ENCODE measurements around the gene KANK3. TPM values are rescaled to one million over a fixed set of nuclear protein-coding genes. Genes with fewer than 3 reads are reported as not detected.

Gene KANK3
- polyA plus RNA-seq, 1 donor from 2014 or later = 2.8 TPM

DNA sequence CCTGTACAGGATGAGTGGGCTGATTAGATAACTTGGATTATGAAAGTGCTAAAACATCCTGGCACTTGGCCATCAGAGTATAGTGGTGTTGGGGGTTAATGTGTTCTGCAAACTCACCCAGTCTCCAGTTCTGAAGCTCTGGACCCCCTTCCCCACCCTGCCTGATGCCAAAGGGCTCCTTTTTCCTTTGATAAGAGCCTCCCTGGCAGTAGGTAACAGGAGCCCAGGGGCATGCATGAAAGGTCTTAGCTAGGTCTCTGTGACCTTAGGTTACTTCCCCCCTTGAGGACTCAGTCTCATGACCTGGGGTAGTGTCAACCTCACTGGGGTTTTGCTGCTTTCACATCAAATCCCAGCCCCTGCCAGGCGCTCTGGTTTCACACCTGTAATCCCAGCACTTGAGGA lies 19.3 kb downstream of the KANK3 start:
- Histone ChIP-seq H3K79me2 (replicated peaks; ENCODE audit: insufficient read depth, low read length) (peaks cover 29% of the 10 kb centered on the region), H3K27ac (ENCODE audit: low read length) (no peak overlapping the region), H3K9ac (ENCODE audit: low read length) (no peak overlapping the region), H3F3A (ENCODE audit: insufficient read depth, low read length, poor library complexity, severe bottlenecking) (no peaks in the 10 kb centered on the region), H3K4me2 (ENCODE audit: low read length) (no peak overlapping the region), H3K9me2 (ENCODE audit: insufficient read depth, low read length) (no peaks in the 10 kb centered on the region), H3K4me3 (ENCODE audit: low read length) (no peak overlapping the region), H3K36me3 (ENCODE audit: insufficient read depth, low read length) (no peaks in the 10 kb centered on the region), H4K20me1 (ENCODE audit: insufficient read depth) (peaks cover 6% of the 10 kb centered on the region), H3K9me3 (ENCODE audit: low read length) (no peaks in the 10 kb centered on the region), H2AFZ (ENCODE audit: low read depth, low read length) (no peak overlapping the region), H3K27me3 (ENCODE audit: insufficient read depth, low read depth, low read length) (no peaks in the 10 kb centered on the region)
- TF ChIP-seq EZH2 (IDR thresholded peaks at IDR 0.05; ENCODE audit: borderline replicate concordance, insufficient read depth, low read length, poor library complexity, severe bottlenecking) (no peak), SMC3 (conservative IDR thresholded peaks at IDR 0.05; ENCODE audit: poor library complexity) (no peak), MXI1 (conservative IDR thresholded peaks at IDR 0.05; ENCODE audit: poor library complexity, severe bottlenecking) (no peak), EP300 (conservative IDR thresholded peaks at IDR 0.05; ENCODE audit: poor library complexity, severe bottlenecking) (no peak), TAF1 (IDR thresholded peaks at IDR 0.05; ENCODE audit: low read depth) (no peak), POLR2AphosphoS5 (IDR thresholded peaks at IDR 0.05) (no peak)
- TF ChIP-seq, protein P1, sequence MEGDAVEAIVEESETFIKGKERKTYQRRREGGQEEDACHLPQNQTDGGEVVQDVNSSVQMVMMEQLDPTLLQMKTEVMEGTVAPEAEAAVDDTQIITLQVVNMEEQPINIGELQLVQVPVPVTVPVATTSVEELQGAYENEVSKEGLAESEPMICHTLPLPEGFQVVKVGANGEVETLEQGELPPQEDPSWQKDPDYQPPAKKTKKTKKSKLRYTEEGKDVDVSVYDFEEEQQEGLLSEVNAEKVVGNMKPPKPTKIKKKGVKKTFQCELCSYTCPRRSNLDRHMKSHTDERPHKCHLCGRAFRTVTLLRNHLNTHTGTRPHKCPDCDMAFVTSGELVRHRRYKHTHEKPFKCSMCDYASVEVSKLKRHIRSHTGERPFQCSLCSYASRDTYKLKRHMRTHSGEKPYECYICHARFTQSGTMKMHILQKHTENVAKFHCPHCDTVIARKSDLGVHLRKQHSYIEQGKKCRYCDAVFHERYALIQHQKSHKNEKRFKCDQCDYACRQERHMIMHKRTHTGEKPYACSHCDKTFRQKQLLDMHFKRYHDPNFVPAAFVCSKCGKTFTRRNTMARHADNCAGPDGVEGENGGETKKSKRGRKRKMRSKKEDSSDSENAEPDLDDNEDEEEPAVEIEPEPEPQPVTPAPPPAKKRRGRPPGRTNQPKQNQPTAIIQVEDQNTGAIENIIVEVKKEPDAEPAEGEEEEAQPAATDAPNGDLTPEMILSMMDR (IDR thresholded peaks at IDR 0.05; ENCODE audit: poor library complexity, severe bottlenecking) = no peak
- TF ChIP-seq, protein P2, sequence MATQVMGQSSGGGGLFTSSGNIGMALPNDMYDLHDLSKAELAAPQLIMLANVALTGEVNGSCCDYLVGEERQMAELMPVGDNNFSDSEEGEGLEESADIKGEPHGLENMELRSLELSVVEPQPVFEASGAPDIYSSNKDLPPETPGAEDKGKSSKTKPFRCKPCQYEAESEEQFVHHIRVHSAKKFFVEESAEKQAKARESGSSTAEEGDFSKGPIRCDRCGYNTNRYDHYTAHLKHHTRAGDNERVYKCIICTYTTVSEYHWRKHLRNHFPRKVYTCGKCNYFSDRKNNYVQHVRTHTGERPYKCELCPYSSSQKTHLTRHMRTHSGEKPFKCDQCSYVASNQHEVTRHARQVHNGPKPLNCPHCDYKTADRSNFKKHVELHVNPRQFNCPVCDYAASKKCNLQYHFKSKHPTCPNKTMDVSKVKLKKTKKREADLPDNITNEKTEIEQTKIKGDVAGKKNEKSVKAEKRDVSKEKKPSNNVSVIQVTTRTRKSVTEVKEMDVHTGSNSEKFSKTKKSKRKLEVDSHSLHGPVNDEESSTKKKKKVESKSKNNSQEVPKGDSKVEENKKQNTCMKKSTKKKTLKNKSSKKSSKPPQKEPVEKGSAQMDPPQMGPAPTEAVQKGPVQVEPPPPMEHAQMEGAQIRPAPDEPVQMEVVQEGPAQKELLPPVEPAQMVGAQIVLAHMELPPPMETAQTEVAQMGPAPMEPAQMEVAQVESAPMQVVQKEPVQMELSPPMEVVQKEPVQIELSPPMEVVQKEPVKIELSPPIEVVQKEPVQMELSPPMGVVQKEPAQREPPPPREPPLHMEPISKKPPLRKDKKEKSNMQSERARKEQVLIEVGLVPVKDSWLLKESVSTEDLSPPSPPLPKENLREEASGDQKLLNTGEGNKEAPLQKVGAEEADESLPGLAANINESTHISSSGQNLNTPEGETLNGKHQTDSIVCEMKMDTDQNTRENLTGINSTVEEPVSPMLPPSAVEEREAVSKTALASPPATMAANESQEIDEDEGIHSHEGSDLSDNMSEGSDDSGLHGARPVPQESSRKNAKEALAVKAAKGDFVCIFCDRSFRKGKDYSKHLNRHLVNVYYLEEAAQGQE (IDR thresholded peaks at IDR 0.05; ENCODE audit: borderline replicate concordance) = no peak

DNA sequence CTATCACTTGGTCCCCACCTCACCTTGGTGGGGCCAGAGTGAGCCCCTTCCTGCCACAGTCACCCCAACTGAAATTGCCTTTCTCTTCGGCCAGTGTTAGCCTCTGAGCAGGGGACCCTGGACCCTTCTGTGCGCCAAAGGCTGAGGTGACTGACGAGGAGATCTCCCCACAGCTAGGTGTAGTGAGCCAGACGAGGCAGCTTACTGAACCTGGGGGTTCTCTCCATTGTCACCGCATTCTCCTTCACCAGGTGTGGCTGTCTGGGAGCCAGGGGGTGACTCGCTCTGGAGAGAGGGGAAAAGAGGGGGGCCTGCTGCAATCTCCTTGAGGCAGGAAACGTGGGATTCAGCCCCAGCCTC lies 20.4 kb downstream of the KANK3 start:
- H3K9me3 ChIP-seq (ENCODE audit: low read length) = no peaks in the 10 kb centered on the region
- H3F3A ChIP-seq (ENCODE audit: insufficient read depth, low read length, poor library complexity, severe bottlenecking) = no peaks in the 10 kb centered on the region
- peak overlapping the region; percentile 95 for H3K9ac ChIP-seq (ENCODE audit: low read length)
- H3K27ac ChIP-seq (ENCODE audit: low read length) = no peak overlapping the region
- no peaks in the 10 kb centered on the region for H3K27me3 ChIP-seq (ENCODE audit: insufficient read depth, low read depth, low read length)
- H2AFZ ChIP-seq (ENCODE audit: low read depth, low read length) = no peak overlapping the region
- H3K79me2 ChIP-seq (replicated peaks; ENCODE audit: insufficient read depth, low read length) = peaks cover 29% of the 10 kb centered on the region
- TF ChIP-seq RAD21 (conservative IDR thresholded peaks at IDR 0.05) (no peak), MXI1 (conservative IDR thresholded peaks at IDR 0.05; ENCODE audit: poor library complexity, severe bottlenecking) (no peak), POLR2AphosphoS5 (IDR thresholded peaks at IDR 0.05) (no peak), TAF1 (IDR thresholded peaks at IDR 0.05; ENCODE audit: low read depth) (no peak), EZH2 (IDR thresholded peaks at IDR 0.05; ENCODE audit: borderline replicate concordance, insufficient read depth, low read length, poor library complexity, severe bottlenecking) (no peak), SMC3 (conservative IDR thresholded peaks at IDR 0.05; ENCODE audit: poor library complexity) (no peak), EP300 (conservative IDR thresholded peaks at IDR 0.05; ENCODE audit: poor library complexity, severe bottlenecking) (no peak)
- TF ChIP-seq, protein P1 (IDR thresholded peaks at IDR 0.05; ENCODE audit: poor library complexity, severe bottlenecking) = no peak
- TF ChIP-seq, protein P2 (IDR thresholded peaks at IDR 0.05; ENCODE audit: borderline replicate concordance) = no peak
- peak overlapping the region; percentile 83 for H3K4me3 ChIP-seq (ENCODE audit: low read length)
- H3K36me3 ChIP-seq (ENCODE audit: insufficient read depth, low read length) = no peaks in the 10 kb centered on the region
- peak overlapping the region; percentile 68 for H3K4me2 ChIP-seq (ENCODE audit: low read length)
- peaks cover 6% of the 10 kb centered on the region for H4K20me1 ChIP-seq (ENCODE audit: insufficient read depth)
- H3K9me2 ChIP-seq (ENCODE audit: insufficient read depth, low read length) = no peaks in the 10 kb centered on the region

Data from neural cell (in vitro differentiated cells).